GM19023 (cell line): ENCODE results near the gene ITGAE.

ENCODE experiments used
- ATAC-seq: cut with Tn5 transposase; IDR thresholded peaks from one replicate; pipeline ENCODE4 v1.9.1; 2021; ENCODE audit warnings: mild to moderate bottlenecking, moderate library complexity; ENCODE audit not compliant: unreplicated experiment

Gene ITGAE

DNA sequence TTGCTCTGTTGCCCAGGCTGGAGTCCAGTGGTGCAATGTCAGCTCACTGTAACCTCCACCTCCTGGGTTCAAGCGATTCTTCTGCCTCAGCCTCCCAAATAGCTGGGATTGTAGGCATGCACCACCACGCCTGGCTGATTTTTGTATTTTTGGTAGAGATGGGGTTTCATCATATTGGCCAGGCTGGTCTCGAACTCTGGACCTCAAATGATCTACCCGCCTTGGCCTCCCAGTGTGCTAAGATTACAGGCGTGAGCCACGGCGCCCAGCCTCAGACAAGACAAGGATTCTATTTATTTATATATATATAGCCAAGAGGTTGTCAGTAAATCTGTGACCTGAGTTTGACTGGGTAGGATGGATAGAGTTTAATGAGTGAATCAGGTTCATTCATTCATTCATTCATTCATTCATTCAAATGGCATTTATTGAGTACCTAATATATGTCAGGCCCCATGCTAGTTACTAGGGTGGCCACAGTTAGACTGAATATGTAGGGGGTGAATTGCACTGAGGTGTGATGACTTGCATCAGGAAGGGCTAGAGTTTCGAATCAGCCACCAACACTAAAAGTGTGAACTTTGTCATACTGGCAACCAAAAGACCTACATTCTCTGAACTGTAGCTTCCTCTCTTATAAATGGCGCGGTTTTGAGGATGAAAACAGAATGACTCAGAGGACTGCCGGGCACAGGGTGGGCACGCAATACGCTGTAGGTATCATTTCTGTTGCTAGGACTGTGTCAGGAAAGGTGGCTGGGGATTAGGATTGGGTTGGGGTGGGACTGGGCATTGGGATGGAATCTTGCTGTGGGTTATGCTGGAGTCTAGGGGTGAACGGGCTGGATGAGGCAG lies 37.8 kb downstream of the ITGAE start:
- ATAC-seq, result peak; percentile 65

- no peak for ATAC-seq
Observed at GRCh38 chr17:3761918-3762380, 39.0 kb downstream of the ITGAE start.

- ATAC-seq, result no peak
Observed at GRCh38 chr17:3761036-3761917, 39.7 kb downstream of the ITGAE start.

GRCh38 chr17:3759597-3760216 lies 41.3 kb downstream of the ITGAE start:
- no peak for ATAC-seq

- ATAC-seq, result no peak
Observed at GRCh38 chr17:3755335-3756030, 45.5 kb downstream of the ITGAE start.

- ATAC-seq, result no peak
Observed at GRCh38 chr17:3754458-3755334, 46.3 kb downstream of the ITGAE start.

- no peak for ATAC-seq
Observed at GRCh38 chr17:3754066-3754457, 46.9 kb downstream of the ITGAE start.

DNA sequence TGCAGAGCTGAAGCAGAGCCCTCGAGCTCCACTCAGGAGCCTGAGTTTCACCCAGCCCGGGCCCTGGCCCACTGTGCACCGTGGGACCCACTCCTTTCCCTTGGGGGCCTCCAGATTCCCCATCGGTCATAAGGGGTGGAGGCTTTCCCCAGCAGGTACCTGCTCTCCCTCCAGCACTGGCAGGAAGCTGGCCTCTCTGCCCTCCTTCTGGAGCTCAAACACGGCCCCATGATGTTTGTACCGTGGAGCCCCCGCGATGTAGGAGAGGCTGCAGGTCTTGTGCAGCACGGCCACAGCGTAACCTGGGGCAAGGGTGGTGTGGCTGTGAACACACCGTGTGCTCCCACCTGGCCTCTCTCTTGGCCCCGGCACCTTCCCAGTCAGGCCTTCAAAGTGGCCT lies 47.4 kb downstream of the ITGAE start:
- ATAC-seq, result no peak

DNA sequence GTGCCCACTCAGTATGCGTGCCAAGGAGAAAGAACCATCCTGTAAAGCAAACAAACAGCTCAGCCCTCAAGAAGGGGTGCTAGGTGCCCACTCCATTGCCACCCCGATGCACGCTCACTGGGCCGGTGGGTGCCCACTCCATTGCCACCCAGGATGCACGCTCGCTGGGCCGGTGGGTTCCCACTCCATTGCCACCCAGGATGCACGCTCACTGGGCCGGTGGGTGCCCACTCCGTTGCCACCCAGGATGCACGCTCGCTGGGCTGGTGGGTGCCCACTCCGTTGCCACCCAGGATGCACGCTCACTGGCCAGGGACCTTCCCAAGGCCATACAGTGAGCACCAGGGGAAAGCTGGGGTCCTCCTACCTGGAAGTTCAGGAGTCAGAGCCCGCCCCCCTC lies 49.2 kb downstream of the ITGAE start:
- ATAC-seq, result no peak

DNA sequence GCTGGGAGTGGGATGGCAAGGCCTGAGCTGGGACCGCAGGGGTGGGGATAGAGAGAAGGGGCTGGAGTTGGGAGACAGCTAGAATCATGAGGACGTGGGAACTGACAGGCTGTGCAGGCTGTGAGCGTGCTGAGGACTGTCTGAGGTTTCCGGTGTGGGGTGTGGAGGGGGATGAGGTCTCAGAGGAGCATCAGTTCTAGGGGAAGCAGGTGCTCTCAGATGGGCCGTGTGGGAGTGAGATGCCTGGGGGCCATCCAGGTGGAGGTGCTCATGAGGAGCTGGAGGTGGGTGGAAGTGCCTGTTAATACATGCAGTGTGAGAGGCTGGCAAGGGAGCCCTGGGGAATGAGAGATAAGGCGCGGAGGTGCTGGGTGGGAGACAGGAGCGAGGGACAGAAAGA lies 50.1 kb downstream of the ITGAE start:
- ATAC-seq, result no peak

DNA sequence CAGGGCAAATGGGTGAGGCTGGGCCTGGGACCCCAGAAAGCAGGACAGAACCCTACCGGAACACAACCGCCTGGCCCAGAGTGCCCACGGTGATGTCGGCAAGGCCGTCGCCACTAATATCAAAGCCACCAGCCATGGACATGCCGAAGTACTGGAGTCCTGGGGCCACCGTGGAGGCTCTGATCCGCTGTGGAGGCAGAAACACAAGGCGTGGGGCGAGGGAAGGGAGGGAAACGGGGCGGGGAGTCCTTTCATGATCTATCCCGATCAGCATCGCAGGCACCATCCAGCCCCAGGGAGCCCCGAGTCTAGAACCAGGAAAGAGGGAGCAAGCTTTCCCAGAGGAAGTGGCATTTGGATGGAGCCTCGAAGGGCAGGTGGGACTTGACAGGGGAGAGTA lies 50.7 kb downstream of the ITGAE start:
- no peak for ATAC-seq

DNA sequence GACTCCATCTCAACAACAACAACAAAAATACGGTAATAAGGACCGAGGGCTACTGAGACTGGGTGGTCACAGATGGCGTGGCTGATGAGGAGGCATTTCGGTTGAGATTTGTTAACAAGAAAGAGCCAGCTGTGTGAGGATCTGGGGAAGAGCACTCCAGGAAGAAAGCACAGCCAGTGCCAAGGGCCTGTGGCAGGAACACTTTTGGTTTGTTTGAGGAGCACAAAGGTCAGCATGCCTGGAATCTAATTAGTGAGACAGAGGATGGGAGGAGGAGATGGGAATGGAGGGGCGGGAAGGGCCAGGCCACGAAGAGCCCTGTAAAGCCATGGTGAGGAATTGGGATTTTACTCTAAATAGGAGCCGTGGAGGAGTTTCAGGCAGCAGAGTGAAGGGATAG lies 52.4 kb downstream of the ITGAE start:
- ATAC-seq, result no peak

GRCh38 chr17:3747805-3748204 lies 53.2 kb downstream of the ITGAE start:
- no peak for ATAC-seq

DNA sequence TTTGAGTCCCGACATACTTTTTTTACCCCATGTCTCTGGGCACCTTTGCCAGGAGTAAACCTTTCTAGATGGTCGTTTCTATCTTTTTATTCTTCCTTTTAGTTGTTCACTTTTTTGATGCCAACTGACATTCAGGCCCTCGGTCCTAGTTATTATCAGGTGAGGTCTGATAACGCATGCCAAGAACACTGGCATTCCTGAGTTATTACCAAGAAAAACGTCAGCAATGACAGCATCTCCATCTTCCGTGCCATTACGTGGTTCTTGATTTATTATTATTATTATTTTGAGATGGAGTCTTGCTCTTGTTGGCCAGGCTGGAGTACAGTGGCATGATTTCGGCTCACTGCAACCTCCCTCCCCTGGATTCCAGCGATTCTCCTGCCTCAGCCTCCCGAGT lies 55.9 kb downstream of the ITGAE start:
- ATAC-seq, result no peak

GRCh38 chr17:3744014-3744413 lies 57.0 kb downstream of the ITGAE start:
- ATAC-seq, result no peak

- ATAC-seq, result no peak
Observed at GRCh38 chr17:3740611-3741073, 60.3 kb downstream of the ITGAE start.

GRCh38 chr17:3739422-3740124 lies 61.4 kb downstream of the ITGAE start:
- ATAC-seq, result no peak

GRCh38 chr17:3738562-3739295 lies 62.3 kb downstream of the ITGAE start:
- no peak for ATAC-seq
